BJ (cell line): ENCODE results near the gene CCDC3. TPM values are rescaled to one million over a fixed set of nuclear protein-coding genes. Genes with fewer than 3 reads are reported as not detected.

ENCODE experiments used
- CTCF ChIA-PET: fragments of 350-600 bp; formaldehyde crosslinking; extraction: SDS; loops from one replicate; lab custom pipeline; 2021; ENCODE audit warnings: antibody characterized with exemption, inconsistent platforms; lab: Yijun Ruan, JAX
- POLR2A ChIA-PET: fragments of 300-600 bp; sonication (Branson Sonifier 250); formaldehyde crosslinking; extraction: SDS; loops from one replicate; lab custom pipeline; 2021; ENCODE audit warnings: antibody characterized with exemption; lab: Charles Lee
- DNase-seq: peaks from one replicate; pipeline ENCODE4 v3.0.0-alpha.2; 2011; ENCODE audit warnings: low read depth
- H3K27me3 ChIP-seq: 2 replicates; pipeline ENCODE4 v1.6.0; 2011; ENCODE audit warnings: low read length; ENCODE audit not compliant: control insufficient read depth, insufficient read depth
- H3K36me3 ChIP-seq: 2 replicates; pipeline ENCODE4 v1.5.1; 2011; ENCODE audit warnings: low read length; ENCODE audit not compliant: control insufficient read depth, insufficient read depth
- H3K4me3 ChIP-seq: 2 replicates; pipeline ENCODE4 v1.5.1; 2011; ENCODE audit warnings: low read depth, mild to moderate bottlenecking, control low read depth, low read length
- CTCF ChIP-seq: IDR thresholded peaks from 2 replicates; pipeline ENCODE4 v1.5.1; 2011; ENCODE audit warnings: low read depth, mild to moderate bottlenecking, control low read depth, inconsistent platforms, low read length, moderate library complexity; ENCODE audit not compliant: insufficient read depth
- polyA plus RNA-seq: library from polyadenylated mRNA; depleted of rRNA; stranded (reverse); fragments of >200 nt; gene quantifications from 2 replicates; pipeline ENCODE4 v1.2.3, GENCODE V29; 2011

CCDC3 gene
- polyA plus RNA-seq, 1 experiment, result 0.02 TPM

GRCh38 chr10:12974078-12974477, 27.4 kb downstream of the CCDC3 start:
- Histone ChIP-seq H3K36me3 (no peaks in the 10 kb centered on the region), H3K27me3 (no peaks in the 10 kb centered on the region), H3K4me3 (no peak overlapping the region)
- DNase-seq, result no peak
- ChIA-PET POLR2A (no interaction called here), CTCF (no interaction called here)
- no peak for TF ChIP-seq CTCF

DNA sequence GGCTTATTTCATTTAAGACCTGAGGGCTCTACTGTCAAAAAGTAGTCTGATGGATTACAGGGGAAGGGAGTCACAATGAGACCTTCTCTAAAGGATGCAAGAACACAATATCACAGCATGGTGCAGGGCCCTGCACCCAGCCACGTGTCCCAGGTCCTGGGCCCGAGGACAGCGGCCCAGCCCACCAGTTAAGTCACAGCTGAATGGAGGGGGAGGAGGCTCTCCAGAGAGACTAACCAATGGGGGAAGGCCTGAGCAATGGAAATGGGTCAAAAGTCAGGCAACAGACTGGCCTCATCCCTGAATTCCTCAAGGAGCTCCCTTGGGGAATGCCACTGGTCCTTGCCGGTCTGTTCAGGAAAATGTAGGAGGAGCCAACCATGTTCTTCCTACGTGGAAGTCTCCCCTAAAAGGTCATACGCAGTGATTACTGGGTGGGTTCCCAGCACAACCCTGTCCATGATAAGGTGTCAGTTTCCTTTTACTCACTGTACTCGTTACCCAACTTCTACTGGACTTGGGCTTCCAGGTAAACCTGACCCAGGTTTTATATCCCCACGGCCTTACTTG, 28.3 kb downstream of the CCDC3 start:
- ChIA-PET CTCF (no interaction called here), POLR2A (no interaction called here)

GRCh38 chr10:12972146-12972545, 29.4 kb downstream of the CCDC3 start:
- Histone ChIP-seq H3K4me3 (no peak overlapping the region), H3K36me3 (no peaks in the 10 kb centered on the region), H3K27me3 (no peaks in the 10 kb centered on the region)
- CTCF ChIA-PET, result no interaction called here
- DNase-seq, result no peak
- POLR2A ChIA-PET, result no interaction called here
- TF ChIP-seq CTCF, result no peak

More for the DNA sequence above, 28.3 kb downstream of the CCDC3 start:
- Histone ChIP-seq H3K36me3 (no peaks in the 10 kb centered on the region), H3K27me3 (no peaks in the 10 kb centered on the region), H3K4me3 (no peak overlapping the region)
- no peak for DNase-seq
- no peak for TF ChIP-seq CTCF

DNA sequence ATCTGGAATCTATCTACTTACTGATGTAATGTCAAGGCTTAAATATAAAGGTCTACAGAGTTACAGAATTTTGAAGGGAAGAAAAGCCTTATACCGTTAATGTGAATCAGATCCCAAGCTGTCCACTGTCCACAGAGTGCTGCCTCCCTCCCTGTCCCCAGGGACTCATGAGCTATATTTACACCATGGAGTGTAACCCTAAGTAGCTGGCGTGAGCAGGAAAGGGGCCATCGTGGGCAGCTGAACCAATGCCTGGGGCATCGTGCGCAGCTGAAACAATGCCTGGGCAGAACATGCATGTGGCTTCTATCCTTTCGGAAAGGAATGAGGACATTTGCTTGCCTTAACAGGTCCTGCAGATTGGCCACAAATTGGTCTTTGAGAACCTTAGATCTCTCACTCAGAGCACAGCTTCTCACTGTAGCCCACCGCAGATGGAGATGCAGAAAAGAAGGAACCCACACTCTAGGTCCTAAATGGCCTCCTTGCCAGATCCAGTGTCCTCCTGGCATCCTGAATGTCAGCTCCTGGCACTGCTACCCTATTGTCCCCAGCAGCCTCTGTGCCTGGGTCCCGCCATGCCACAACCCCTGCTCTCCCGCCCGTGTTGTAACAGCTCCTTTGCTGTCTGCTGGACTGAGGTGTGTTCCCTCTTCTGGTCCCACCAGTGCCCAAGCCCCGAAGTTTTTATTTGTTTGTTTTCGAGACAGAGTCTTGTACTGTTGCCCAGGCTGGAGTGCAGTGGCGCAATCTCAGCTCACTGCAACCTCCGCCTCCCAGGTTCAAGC, 30.3 kb downstream of the CCDC3 start:
- no peak for TF ChIP-seq CTCF
- no peaks in the 10 kb centered on the region for H3K27me3 ChIP-seq
- no peak overlapping the region for H3K4me3 ChIP-seq
- H3K36me3 ChIP-seq, result no peaks in the 10 kb centered on the region
- ChIA-PET CTCF (no interaction called here), POLR2A (no interaction called here)
- no peak for DNase-seq

DNA sequence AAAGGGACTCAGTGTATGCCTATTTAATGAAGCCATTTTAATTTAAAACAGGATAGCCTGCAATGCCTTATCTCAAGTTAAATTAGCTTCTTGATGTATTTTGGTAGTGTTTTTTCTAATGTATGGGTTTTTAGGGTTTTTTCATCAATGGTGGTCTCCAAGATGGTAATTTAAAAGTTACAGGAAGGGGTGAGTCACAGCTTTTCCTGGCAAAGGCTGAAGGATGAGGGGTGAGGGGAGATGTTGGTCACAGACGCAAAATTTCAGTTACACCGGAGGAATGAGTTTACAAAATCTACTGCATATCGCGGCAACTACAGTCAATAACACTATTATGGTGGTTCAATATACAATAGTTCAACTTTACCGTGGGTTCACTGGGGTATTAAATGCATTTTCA, 31.6 kb downstream of the CCDC3 start:
- no peaks in the 10 kb centered on the region for H3K27me3 ChIP-seq
- H3K4me3 ChIP-seq, result no peak overlapping the region
- no peaks in the 10 kb centered on the region for H3K36me3 ChIP-seq
- DNase-seq, result no peak
- POLR2A ChIA-PET, result no interaction called here
- no peak for TF ChIP-seq CTCF
- CTCF ChIA-PET, result no interaction called here
